Tibial nerve (tissue), 4 donors: ENCODE data around the gene TEX2. TPM values are rescaled to one million over a fixed set of nuclear protein-coding genes. Genes with fewer than 3 reads are reported as not detected.
A peak's percentile ranks its signal among the peaks of the same experiment; 100 is the strongest.

Experiments
- DNase-seq, 2 donors: peaks; one replicate each; pipeline ENCODE4 v3.0.0-alpha.2; 2019; ENCODE audit warnings: low spot score in 2 of 2
- H3K27ac ChIP-seq, 4 donors: fragments of 200-600 bp; sonication (generic) in 3 of 4; one replicate each; pipeline ENCODE4 v1.5.1; 2017 to 2019; ENCODE audit warnings: mild to moderate bottlenecking in 1 of 4
- H3K27me3 ChIP-seq, 2 donors: fragments of 200-600 bp; sonication (generic) in 1 of 2; one replicate each; pipeline versions ENCODE4 v1.5.1 to v1.6.0; 2017 to 2019
- H3K36me3 ChIP-seq, 3 donors: fragments of 200-600 bp; sonication (generic); one replicate each; pipeline ENCODE4 v1.5.1; 2018 to 2019
- H3K4me1 ChIP-seq, 4 donors: fragments of 200-600 bp; sonication (generic) in 3 of 4; one replicate each; pipeline ENCODE4 v1.5.1; 2017 to 2019
- H3K4me3 ChIP-seq, 4 donors: fragments of 200-600 bp; sonication (generic) in 3 of 4; one replicate each; pipeline ENCODE4 v1.5.1; 2017 to 2019; ENCODE audit warnings: mild to moderate bottlenecking in 1 of 4, moderate library complexity in 1 of 4
- H3K9me3 ChIP-seq, 4 donors: fragments of 200-600 bp; sonication (generic) in 3 of 4; one replicate each; pipeline ENCODE4 v1.5.1; 2017 to 2019
- CTCF ChIP-seq, 5 experiments: fragments of 200-600 bp in 3 of 5; fragments of 450-650 bp in 2 of 5; sonication (generic) in 3 of 5; IDR thresholded peaks; one replicate each; pipeline ENCODE4 v1.5.1; 2016 to 2019; ENCODE audit warnings: antibody characterized with exemption in 5 of 5, mild to moderate bottlenecking in 3 of 5, moderate library complexity in 2 of 5
- EP300 ChIP-seq, 2 donors: sonication (generic); formaldehyde crosslinking; IDR thresholded peaks; one replicate each; pipeline ENCODE4 v1.6.1; 2017; ENCODE audit warnings: antibody characterized with exemption in 2 of 2, mild to moderate bottlenecking in 1 of 2
- POLR2A ChIP-seq, 2 donors: fragments of 450-650 bp; IDR thresholded peaks; one replicate each; pipeline ENCODE4 v1.6.1; 2017; ENCODE audit warnings: antibody characterized with exemption in 2 of 2, mild to moderate bottlenecking in 2 of 2, moderate library complexity in 2 of 2
- WGBS, 2 donors: methylation state at CpG; one replicate each; pipeline ENCODE4 v1.1.5; 2018; 5-methylcytosine and 5-hydroxymethylcytosine counted together
- total RNA-seq, 4 donors: library from RNA; depleted of rRNA; stranded (reverse); fragments of >200 nt; gene quantifications; one replicate each; pipeline ENCODE4 v1.1.0, GENCODE V29; 2016

TEX2 gene
- total RNA-seq, 4 donors from 2014 or later, result 32.6 to 110 (median 59.7) TPM

DNA sequence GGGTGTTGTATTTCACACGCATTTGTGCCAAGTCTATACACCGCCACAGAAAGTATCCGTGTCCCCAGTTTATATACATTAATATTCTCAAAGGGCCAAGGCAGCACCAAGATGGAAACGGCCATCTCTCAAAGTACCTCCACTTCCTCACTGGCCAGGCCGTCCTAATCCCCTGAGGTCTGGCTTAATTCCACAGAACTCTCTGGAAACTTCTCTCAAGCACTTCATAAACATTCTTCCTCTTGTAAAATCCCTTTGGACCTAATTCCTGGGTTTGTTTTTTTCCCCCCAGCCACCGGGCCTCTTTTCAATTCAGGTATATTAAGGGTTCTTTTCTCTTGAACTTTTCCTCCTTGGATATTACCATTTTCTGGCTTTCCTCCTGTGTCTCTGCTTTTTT, 128.1 kb downstream of the TEX2 start:
- H3K27me3 ChIP-seq, result no peaks in the 10 kb centered on the region
- no peak for TF ChIP-seq CTCF (IDR thresholded peaks at IDR 0.05)
- TF ChIP-seq POLR2A (IDR thresholded peaks at IDR 0.05), result no peak
- no peak for TF ChIP-seq EP300 (IDR thresholded peaks at IDR 0.05)
- no peak overlapping the region for H3K27ac ChIP-seq
- no peaks in the 10 kb centered on the region for H3K36me3 ChIP-seq
- H3K4me3 ChIP-seq, result no peak overlapping the region
- peaks cover 0 to 15% (median 6%) of the 10 kb centered on the region in 4 donors for H3K4me1 ChIP-seq
- no peaks in the 10 kb centered on the region for H3K9me3 ChIP-seq
- 57 to 75% methylated on average over 6 of the region's 6 CpGs for WGBS, 2 donors
- no peak for DNase-seq

GRCh38 chr17:64134216-64134970, 128.7 kb downstream of the TEX2 start:
- H3K27me3 ChIP-seq, result no peaks in the 10 kb centered on the region
- 91 to 92% methylated on average over 6 of the region's 6 CpGs for WGBS, 2 donors
- TF ChIP-seq POLR2A (IDR thresholded peaks at IDR 0.05) (no peak), EP300 (IDR thresholded peaks at IDR 0.05) (no peak), CTCF (IDR thresholded peaks at IDR 0.05) (no peak)

DNA sequence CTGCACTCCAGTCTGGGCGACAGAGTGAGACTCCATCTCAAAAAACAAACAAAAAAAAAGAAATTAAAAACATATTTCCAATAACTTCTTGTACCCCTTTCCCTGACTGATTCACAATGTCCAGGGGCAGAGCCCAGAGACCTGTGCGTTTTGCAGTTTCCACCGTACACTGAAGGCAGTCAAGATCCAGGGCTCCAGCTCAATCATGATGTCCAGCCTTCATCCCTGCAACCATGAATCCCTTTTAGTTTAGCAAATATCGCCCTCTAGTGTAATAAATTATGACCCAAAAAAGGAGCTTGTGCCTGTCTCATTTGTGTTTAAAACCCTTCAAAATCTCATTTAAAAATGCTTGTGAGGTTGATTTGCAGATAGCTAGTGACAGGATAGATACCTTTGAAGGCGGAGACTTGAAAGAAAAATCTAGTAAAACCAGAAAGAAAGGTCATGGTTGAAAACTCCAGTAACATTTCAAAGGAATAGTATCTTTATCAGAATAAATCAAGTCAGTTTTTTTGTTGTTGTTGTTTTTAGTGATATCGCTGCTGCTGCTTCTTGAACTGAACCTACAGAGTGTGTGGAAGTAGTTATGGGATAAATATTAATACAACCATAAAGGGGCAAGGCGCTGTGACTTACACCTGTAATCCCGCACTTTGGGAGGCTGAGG, 129.4 kb downstream of the TEX2 start:
- H3K4me3 ChIP-seq, result no peak overlapping the region
- no peak for TF ChIP-seq EP300 (IDR thresholded peaks at IDR 0.05)
- TF ChIP-seq CTCF (IDR thresholded peaks at IDR 0.05), result peak; percentile 52 to 77 (median 66)
- no peaks in the 10 kb centered on the region for H3K27me3 ChIP-seq
- 44% methylated on average over 8 of the region's 8 CpGs for WGBS, 2 donors
- H3K36me3 ChIP-seq, result no peaks in the 10 kb centered on the region
- no peaks in the 10 kb centered on the region for H3K9me3 ChIP-seq
- H3K27ac ChIP-seq, result no peak overlapping the region
- peaks cover 0 to 20% (median 10%) of the 10 kb centered on the region in 4 donors for H3K4me1 ChIP-seq
- no peak for DNase-seq

More at GRCh38 chr17:64134216-64134970, 128.7 kb downstream of the TEX2 start:
- H3K27ac ChIP-seq, result no peak overlapping the region
- H3K4me1 ChIP-seq, result peaks cover 0 to 15% (median 6%) of the 10 kb centered on the region in 4 donors
- no peaks in the 10 kb centered on the region for H3K36me3 ChIP-seq
- DNase-seq, result no peak
- no peaks in the 10 kb centered on the region for H3K9me3 ChIP-seq
- no peak overlapping the region for H3K4me3 ChIP-seq

DNA sequence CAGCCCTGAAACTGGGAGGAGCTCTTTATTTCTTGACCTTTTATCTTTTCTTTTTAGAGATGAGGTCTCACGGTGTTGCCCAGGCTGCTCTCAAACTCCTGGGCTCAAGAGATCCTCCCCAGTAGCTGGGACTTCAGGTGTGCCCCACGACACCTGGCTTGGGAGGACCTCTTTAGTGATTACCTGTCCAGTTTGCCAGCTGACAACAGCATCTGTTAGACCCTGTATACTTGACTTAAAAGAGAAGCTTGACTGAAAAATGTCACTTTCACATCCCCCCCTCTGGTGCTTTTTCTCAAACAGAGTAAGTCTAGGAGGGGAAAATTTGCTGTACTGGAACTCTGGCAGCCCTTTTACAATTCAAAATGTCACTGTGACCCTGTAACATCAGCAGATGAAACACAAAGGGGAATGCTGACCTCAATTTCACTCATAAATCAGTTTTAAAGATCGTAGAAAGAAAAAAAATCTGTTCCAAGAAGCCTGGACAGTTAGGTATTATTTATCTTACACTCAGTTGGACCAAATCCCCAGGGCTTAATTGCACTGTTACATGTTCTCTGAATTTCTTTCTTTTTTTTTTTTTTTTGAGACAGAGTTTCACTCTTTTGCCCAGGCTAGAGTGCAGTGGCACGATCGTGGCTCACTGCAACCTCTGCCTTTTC, 131.3 kb downstream of the TEX2 start:
- Histone ChIP-seq H3K4me1 (peaks cover 0 to 36% (median 18%) of the 10 kb centered on the region in 4 donors), H3K27me3 (no peaks in the 10 kb centered on the region), H3K9me3 (no peaks in the 10 kb centered on the region), H3K36me3 (no peaks in the 10 kb centered on the region), H3K4me3 (no peak overlapping the region), H3K27ac (peak overlapping the region in 3 of 4 donors; percentile 96 to 98 (median 97))
- TF ChIP-seq EP300 (IDR thresholded peaks at IDR 0.05), result no peak
- TF ChIP-seq CTCF (IDR thresholded peaks at IDR 0.05), result no peak
- TF ChIP-seq POLR2A (IDR thresholded peaks at IDR 0.05), result no peak
- WGBS, 2 donors, result 71 to 73% methylated on average over 5 of the region's 5 CpGs
- no peak for DNase-seq
